ENCODE data around the gene DHX58. TPM values are rescaled to one million over a fixed set of nuclear protein-coding genes. Genes with fewer than 3 reads are reported as not detected.
"Not testable (repeated sequence)": the region's sequence is repeated elsewhere in the genome, so short reads cannot be mapped to it uniquely, and the experiment has no call there.

DHX58 gene
- total and polyA plus RNA-seq, 11 donors: 1.8 to 17.3 (median 3.7) TPM

DNA sequence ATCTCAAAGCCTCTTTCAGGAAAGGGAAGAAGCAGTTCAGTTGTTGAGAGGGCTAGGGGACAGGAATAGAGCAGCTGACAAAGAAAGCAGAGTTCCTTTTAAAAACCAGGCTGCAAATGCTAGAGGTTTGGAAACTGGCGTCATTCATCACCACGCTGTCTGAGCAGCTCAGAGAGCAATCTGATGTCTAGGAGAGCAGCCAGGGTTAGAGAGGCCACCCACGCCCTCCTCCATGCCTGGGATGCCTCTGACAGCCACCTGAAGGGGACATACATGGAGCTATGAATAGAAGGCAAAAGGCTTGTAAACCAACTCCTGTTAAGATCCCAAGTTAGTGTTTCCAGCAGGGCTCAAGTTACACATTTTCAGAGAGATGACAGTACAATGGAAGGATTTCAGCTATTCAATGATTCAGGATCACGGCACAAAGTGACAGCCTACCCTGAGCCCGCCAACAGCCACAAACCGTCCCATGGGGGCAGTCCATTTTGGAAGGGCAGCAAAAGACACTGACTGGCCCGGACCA lies 29.9 kb upstream of the DHX58 start:
- intact Hi-C loops (cut with DNase I): no loop called here
- TF ChIP-seq, protein P1, sequence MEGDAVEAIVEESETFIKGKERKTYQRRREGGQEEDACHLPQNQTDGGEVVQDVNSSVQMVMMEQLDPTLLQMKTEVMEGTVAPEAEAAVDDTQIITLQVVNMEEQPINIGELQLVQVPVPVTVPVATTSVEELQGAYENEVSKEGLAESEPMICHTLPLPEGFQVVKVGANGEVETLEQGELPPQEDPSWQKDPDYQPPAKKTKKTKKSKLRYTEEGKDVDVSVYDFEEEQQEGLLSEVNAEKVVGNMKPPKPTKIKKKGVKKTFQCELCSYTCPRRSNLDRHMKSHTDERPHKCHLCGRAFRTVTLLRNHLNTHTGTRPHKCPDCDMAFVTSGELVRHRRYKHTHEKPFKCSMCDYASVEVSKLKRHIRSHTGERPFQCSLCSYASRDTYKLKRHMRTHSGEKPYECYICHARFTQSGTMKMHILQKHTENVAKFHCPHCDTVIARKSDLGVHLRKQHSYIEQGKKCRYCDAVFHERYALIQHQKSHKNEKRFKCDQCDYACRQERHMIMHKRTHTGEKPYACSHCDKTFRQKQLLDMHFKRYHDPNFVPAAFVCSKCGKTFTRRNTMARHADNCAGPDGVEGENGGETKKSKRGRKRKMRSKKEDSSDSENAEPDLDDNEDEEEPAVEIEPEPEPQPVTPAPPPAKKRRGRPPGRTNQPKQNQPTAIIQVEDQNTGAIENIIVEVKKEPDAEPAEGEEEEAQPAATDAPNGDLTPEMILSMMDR (IDR thresholded peaks at IDR 0.05): no peak
- no peak for TF ChIP-seq POLR2A (IDR thresholded peaks at IDR 0.05)
- Histone ChIP-seq H3K4me1 (peaks cover 6 to 72% (median 47%) of the 10 kb centered on the region in 12 donors), H3K27me3 (no peaks in the 10 kb centered on the region), H3K4me3 (no peak overlapping the region), H3K27ac (peak overlapping the region in 9 of 12 donors; percentile 3 to 73 (median 43)), H3K9me3 (no peaks in the 10 kb centered on the region), H3K36me3 (peaks cover 0 to 48% (median 24%) of the 10 kb centered on the region in 9 donors)
- WGBS, 4 donors: 41 to 62% (median 45%) methylated on average over 7 of the region's 7 CpGs
- ATAC-seq (peak; percentile 53 to 84 (median 80)), DNase-seq (peak in 3 of 5 donors; percentile 21 to 61 (median 35))

DNA sequence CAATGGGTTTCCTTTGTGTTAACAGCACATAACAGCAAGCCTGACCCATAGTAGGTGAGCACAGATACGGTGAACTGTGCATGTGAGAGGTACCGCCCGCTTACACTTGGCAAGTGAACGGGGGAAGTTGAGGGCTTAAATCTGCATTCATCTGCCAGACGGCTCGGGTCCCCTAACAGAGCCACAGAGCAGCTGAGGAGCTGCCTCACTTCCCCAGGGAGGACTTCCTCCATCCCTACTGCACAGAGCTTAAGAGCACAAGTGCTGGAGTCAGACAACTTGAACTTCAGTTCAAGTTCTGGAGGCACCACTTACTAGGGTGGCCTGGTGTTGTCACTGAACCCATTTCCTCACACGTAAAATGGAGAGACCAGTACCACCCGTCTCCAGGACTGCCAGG lies 28.9 kb upstream of the DHX58 start:
- intact Hi-C loops (cut with DNase I): no loop called here
- WGBS, 4 donors: 62 to 75% (median 69%) methylated on average over 8 of the region's 8 CpGs
- Histone ChIP-seq H3K27ac (peak overlapping the region in 5 of 12 donors; percentile 41 to 73 (median 56)), H3K9me3 (no peaks in the 10 kb centered on the region), H3K4me3 (no peak overlapping the region), H3K36me3 (peaks cover 0 to 50% (median 19%) of the 10 kb centered on the region in 9 donors), H3K27me3 (no peaks in the 10 kb centered on the region), H3K4me1 (peaks cover 7 to 83% (median 56%) of the 10 kb centered on the region in 12 donors)
- DNase-seq (peak in 1 of 5 donors; percentile 55), ATAC-seq (peak in 3 of 4 donors; percentile 12 to 25 (median 25))
- TF ChIP-seq, protein P1 (IDR thresholded peaks at IDR 0.05): no peak
- TF ChIP-seq POLR2A (IDR thresholded peaks at IDR 0.05): no peak

DNA sequence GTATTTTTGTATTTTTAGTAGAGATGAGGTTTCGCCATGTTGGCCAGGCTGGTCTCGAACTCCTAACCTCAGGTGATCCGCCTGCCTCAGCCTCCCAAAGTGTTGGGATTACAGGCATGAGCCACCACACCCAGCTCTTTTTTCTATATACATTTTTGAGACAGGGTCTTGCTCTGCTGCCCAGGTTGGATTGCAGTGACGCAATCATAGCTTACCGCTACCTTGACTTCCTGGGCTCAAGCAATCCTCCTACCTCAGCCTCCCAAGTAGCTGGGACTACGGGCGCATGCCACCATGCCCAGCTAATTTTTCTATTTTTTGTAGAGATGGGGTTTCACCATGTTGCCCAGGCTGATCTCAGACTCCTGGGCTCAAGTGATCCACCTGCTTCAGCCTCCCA lies 28.2 kb upstream of the DHX58 start:
- Histone ChIP-seq H3K4me1 (peaks cover 12 to 88% (median 63%) of the 10 kb centered on the region in 12 donors), H3K36me3 (peaks cover 0 to 46% (median 19%) of the 10 kb centered on the region in 9 donors), H3K27ac (peak overlapping the region in 1 of 12 donors; percentile 73)
- ATAC-seq; H3K27me3 ChIP-seq; H3K4me3 ChIP-seq; H3K9me3 ChIP-seq; intact Hi-C loops (cut with DNase I); DNase-seq: not testable (repeated sequence)
- WGBS, 4 donors: 98 to 100% (median 99%) methylated on average over 7 of the region's 7 CpGs

DNA sequence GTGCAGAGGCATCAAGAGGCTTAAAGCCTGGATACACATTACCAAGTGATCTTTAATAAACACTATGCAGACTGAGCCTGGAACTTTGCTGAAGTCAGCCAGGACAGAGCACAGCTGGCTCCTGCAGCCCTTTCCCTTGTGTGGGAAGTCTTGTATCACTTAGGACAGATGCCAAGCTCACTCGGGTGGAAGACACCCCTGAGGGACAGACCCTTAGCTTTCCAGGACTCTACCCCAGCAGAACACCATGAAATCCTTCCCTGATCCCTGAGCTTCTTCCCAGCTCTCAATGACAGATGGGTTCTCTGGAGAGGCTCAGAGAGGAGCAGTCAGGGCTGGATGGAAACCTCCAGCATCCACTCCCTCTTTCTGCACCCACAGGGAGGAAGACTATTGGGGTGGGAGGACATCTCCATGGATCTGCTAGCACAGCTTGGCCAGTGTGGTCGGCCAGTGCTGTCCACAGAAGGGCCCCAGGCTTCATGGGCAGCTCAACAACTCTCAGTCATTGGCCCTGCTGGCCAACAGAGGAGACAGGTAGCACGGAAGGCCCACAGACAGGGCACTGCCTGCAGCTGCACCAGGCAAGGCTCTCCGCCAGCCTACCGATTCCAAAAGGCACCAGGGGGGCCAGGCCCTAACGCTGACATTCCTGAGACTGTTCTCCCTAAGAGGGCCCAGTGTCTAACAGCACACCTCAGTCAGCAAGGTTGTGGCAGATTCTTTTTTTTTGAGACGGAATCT lies 26.4 kb upstream of the DHX58 start:
- TF ChIP-seq, protein P1 (IDR thresholded peaks at IDR 0.05): no peak
- TF ChIP-seq POLR2A (IDR thresholded peaks at IDR 0.05): no peak
- ATAC-seq (peak in 2 of 4 donors; percentile 5 to 15), DNase-seq (peak in 1 of 5 donors; percentile 52)
- H3K9me3 ChIP-seq: no peaks in the 10 kb centered on the region
- no peak overlapping the region for H3K4me3 ChIP-seq
- H3K36me3 ChIP-seq: peaks cover 0 to 38% (median 12%) of the 10 kb centered on the region in 9 donors
- peaks cover 21 to 97% (median 81%) of the 10 kb centered on the region in 12 donors for H3K4me1 ChIP-seq
- H3K27ac ChIP-seq: peak overlapping the region in 8 of 12 donors; percentile 6 to 50 (median 19)
- no peaks in the 10 kb centered on the region for H3K27me3 ChIP-seq
- 65 to 69% (median 67%) methylated on average over 7 of the region's 7 CpGs for WGBS, 4 donors
- intact Hi-C loops (cut with DNase I): no loop called here
